ENCODE measurements around the gene AKT2. TPM values are rescaled to one million over a fixed set of nuclear protein-coding genes. Genes with fewer than 3 reads are reported as not detected.

Gene AKT2
- total and polyA plus RNA-seq, 10 of the 15 experiments (the other 5 are each of a cell fraction or from before 2014, with no cell fraction given): 1.0 to 185 (median 71.5) TPM

GRCh38 chr19:40213251-40213829 is 71.8 kb downstream of the AKT2 start:
- ChIA-PET POLR2A (no interaction called here), RAD21 (ENCODE audit: unreplicated experiment) (no interaction called here), SMC1A (ENCODE audit: uncharacterized antibody, unreplicated experiment) (no interaction called here), CTCF (no interaction called here)
- no peak overlapping the region for H3K9ac ChIP-seq (ENCODE audit: control insufficient read depth, insufficient read depth, low read length)
- no peaks in the 10 kb centered on the region for H4K20me1 ChIP-seq (ENCODE audit: control insufficient read depth, insufficient read depth)
- no TSS peak for BruUV-seq (replicated peaks)
- no peak overlapping the region for H2AFZ ChIP-seq (ENCODE audit: control insufficient read depth, low read depth, low read length)
- intact Hi-C loops (cut with micrococcal nuclease; ENCODE audit: unreplicated experiment) (no loop called here), in situ Hi-C loops (cut with MboI) (no loop called here)
- H3K9me3 ChIP-seq (replicated peaks; ENCODE audit: control insufficient read depth, insufficient read depth, low read length): no peaks in the 10 kb centered on the region; the same call in 2 of the 3 replicates
- no peaks in the 10 kb centered on the region for H3K36me3 ChIP-seq (ENCODE audit: control insufficient read depth in 2 of 2, insufficient read depth in 2 of 2, low read length in 1 of 2)
- H3K4me2 ChIP-seq (ENCODE audit: control insufficient read depth, insufficient read depth): no peak overlapping the region
- FAIRE-seq: no peak
- no peak for TF ChIP-seq CEBPB (IDR thresholded peaks at IDR 0.05; ENCODE audit: borderline replicate concordance in 1 of 2, low read depth in 2 of 2, low read length in 2 of 2)
- TF ChIP-seq SIN3A (IDR thresholded peaks at IDR 0.05; ENCODE audit: low read depth, low read length): no peak
- no peak for TF ChIP-seq KDM1A (IDR thresholded peaks at IDR 0.05; ENCODE audit: borderline replicate concordance)
- no peak for TF ChIP-seq ZNF217 (IDR thresholded peaks at IDR 0.05)
- TF ChIP-seq POLR2AphosphoS2 (IDR thresholded peaks at IDR 0.05; ENCODE audit: low read depth, low read length): no peak
- no peak for TF ChIP-seq ZNF384 (IDR thresholded peaks at IDR 0.05; ENCODE audit: borderline replicate concordance, low read depth, low read length)
- no peak for TF ChIP-seq IKZF1 (conservative IDR thresholded peaks at IDR 0.05)
- no peak for TF ChIP-seq RCOR1 (conservative IDR thresholded peaks at IDR 0.05; ENCODE audit: low read depth, low read length)
- TF ChIP-seq BCLAF1 (IDR thresholded peaks at IDR 0.05): no peak
- no peak for TF ChIP-seq MTA2 (IDR thresholded peaks at IDR 0.05; ENCODE audit: low read depth)
- TF ChIP-seq POU2F2 (IDR thresholded peaks at IDR 0.05; ENCODE audit: borderline replicate concordance, low read depth, low read length): no peak
- no peak for TF ChIP-seq SP1 (IDR thresholded peaks at IDR 0.05; ENCODE audit: low read depth, low read length)
- TF ChIP-seq TCF12 (IDR thresholded peaks at IDR 0.05; ENCODE audit: low read depth, low read length): no peak
- TF ChIP-seq STAT1 (conservative IDR thresholded peaks at IDR 0.05): no peak
- no peak for TF ChIP-seq ZNF622 (IDR thresholded peaks at IDR 0.05)
- TF ChIP-seq EP300 (IDR thresholded peaks at IDR 0.05; ENCODE audit: borderline replicate concordance in 1 of 2, control insufficient read depth in 1 of 2, low read depth in 2 of 2, low read length in 2 of 2): no peak
- no peak for TF ChIP-seq FOXK2 (IDR thresholded peaks at IDR 0.05)
- no peak for TF ChIP-seq IRF4 (IDR thresholded peaks at IDR 0.05; ENCODE audit: low read depth, low read length)
- H3K79me2 ChIP-seq (ENCODE audit: control insufficient read depth, insufficient read depth, low read length): no peaks in the 10 kb centered on the region
- no peaks in the 10 kb centered on the region for H3K4me1 ChIP-seq (ENCODE audit: control insufficient read depth, insufficient read depth, low read length)
- peaks cover 0 to 4% of the 10 kb centered on the region in 2 experiments; a peak in 2 of 4 replicates for H3K27me3 ChIP-seq (replicated peaks in 1 of 2; ENCODE audit: control insufficient read depth in 2 of 2, insufficient read depth in 2 of 2, low read length in 1 of 2)
- no peak overlapping the region for H3K27ac ChIP-seq (ENCODE audit: control insufficient read depth, insufficient read depth)
- ATAC-seq: no peak
- DNase-seq (ENCODE audit: low read depth, low spot score): no peak
- WGBS (ENCODE audit: insufficient coverage, insufficient replicate concordance, low lambda C conversion rate, missing lambda C conversion rate): 95% methylated on average over 10 of the region's 53 CpGs
- no peak overlapping the region for H3K4me3 ChIP-seq

Measured in GM12878 (cell line).